Activated T-helper 17 cell treated with anti-CD3 and anti-CD28 coated beads, Interleukin-2, amount 50 U/mL, for 72 hours (primary cell): Measurements from ENCODE around the gene AGAP1. TPM values are rescaled to one million over a fixed set of nuclear protein-coding genes. Genes with fewer than 3 reads are reported as not detected.

Source experiments
- ATAC-seq: fragments of 150-1000 bp; cut with Tn5 transposase; replicated peaks from 2 replicates; pipeline ENCODE4 v1.10.0; 2021; ENCODE audit warnings: mild to moderate bottlenecking, moderate library complexity
- H3K27ac Mint-ChIP-seq: one replicate; pipeline ENCODE4 v1.8.0; 2022; ENCODE audit warnings: mixed read lengths
- H3K27me3 Mint-ChIP-seq: one replicate; pipeline ENCODE4 v1.8.0; 2022; ENCODE audit warnings: mixed read lengths
- H3K36me3 Mint-ChIP-seq: one replicate; pipeline ENCODE4 v1.8.0; 2022; ENCODE audit warnings: low read depth, mild to moderate bottlenecking, mixed read lengths
- H3K4me1 Mint-ChIP-seq: one replicate; pipeline ENCODE4 v1.8.0; 2022; ENCODE audit warnings: mixed read lengths
- H3K4me3 Mint-ChIP-seq: one replicate; pipeline ENCODE4 v1.8.0; 2022; ENCODE audit warnings: mild to moderate bottlenecking, mixed read lengths
- H3K9me3 Mint-ChIP-seq: one replicate; pipeline ENCODE4 v1.8.0; 2022; ENCODE audit warnings: mixed read lengths
- total RNA-seq, 2 donors: library from RNA; stranded (reverse); gene quantifications; one replicate each; pipeline ENCODE4 v1.2.3, GENCODE V29; 2022

Gene AGAP1
- total RNA-seq, 2 donors from 2014 or later: 2.2 to 5.3 TPM

- no peak overlapping the region for H3K27ac Mint-ChIP-seq
- H3K4me3 Mint-ChIP-seq: no peak overlapping the region
- H3K36me3 Mint-ChIP-seq: no peaks in the 10 kb centered on the region
- no peaks in the 10 kb centered on the region for H3K4me1 Mint-ChIP-seq
- ATAC-seq: no peak
- H3K9me3 Mint-ChIP-seq: no peaks in the 10 kb centered on the region
- peaks cover 9% of the 10 kb centered on the region for H3K27me3 Mint-ChIP-seq
These were observed 111.6 kb downstream of the AGAP1 start for GRCh38 chr2:235605312-235606003.

- no peaks in the 10 kb centered on the region for H3K36me3 Mint-ChIP-seq
- H3K27me3 Mint-ChIP-seq: peaks cover 9% of the 10 kb centered on the region
- H3K4me1 Mint-ChIP-seq: no peaks in the 10 kb centered on the region
- H3K9me3 Mint-ChIP-seq: no peaks in the 10 kb centered on the region
- no peak overlapping the region for H3K27ac Mint-ChIP-seq
- ATAC-seq: no peak
- H3K4me3 Mint-ChIP-seq: no peak overlapping the region
These were observed 112.3 kb downstream of the AGAP1 start for GRCh38 chr2:235606004-235606715.

- Mint-ChIP-seq H3K4me3 (no peak overlapping the region), H3K36me3 (no peaks in the 10 kb centered on the region), H3K27me3 (peaks cover 5% of the 10 kb centered on the region), H3K4me1 (no peaks in the 10 kb centered on the region), H3K27ac (no peak overlapping the region), H3K9me3 (no peaks in the 10 kb centered on the region)
- ATAC-seq: no peak
These were observed 113.8 kb downstream of the AGAP1 start for GRCh38 chr2:235607546-235608199.

- no peak for ATAC-seq
- H3K36me3 Mint-ChIP-seq: no peaks in the 10 kb centered on the region
These were observed 114.5 kb downstream of the AGAP1 start for GRCh38 chr2:235608200-235608887.

GRCh38 chr2:235609321-235609720, 115.5 kb downstream of the AGAP1 start:
- no peaks in the 10 kb centered on the region for H3K36me3 Mint-ChIP-seq
- H3K27me3 Mint-ChIP-seq: peaks cover 9% of the 10 kb centered on the region
- no peaks in the 10 kb centered on the region for H3K4me1 Mint-ChIP-seq
- no peak overlapping the region for H3K27ac Mint-ChIP-seq
- H3K4me3 Mint-ChIP-seq: no peak overlapping the region
- no peaks in the 10 kb centered on the region for H3K9me3 Mint-ChIP-seq
- ATAC-seq: no peak

More at GRCh38 chr2:235608200-235608887, 114.5 kb downstream of the AGAP1 start:
- H3K4me3 Mint-ChIP-seq: no peak overlapping the region
- H3K4me1 Mint-ChIP-seq: no peaks in the 10 kb centered on the region
- H3K9me3 Mint-ChIP-seq: no peaks in the 10 kb centered on the region
- peaks cover 5% of the 10 kb centered on the region for H3K27me3 Mint-ChIP-seq
- H3K27ac Mint-ChIP-seq: no peak overlapping the region

- Mint-ChIP-seq H3K4me3 (no peak overlapping the region), H3K4me1 (no peaks in the 10 kb centered on the region), H3K27ac (no peak overlapping the region), H3K9me3 (no peaks in the 10 kb centered on the region), H3K27me3 (peaks cover 9% of the 10 kb centered on the region), H3K36me3 (no peaks in the 10 kb centered on the region)
- no peak for ATAC-seq
These were observed 115.9 kb downstream of the AGAP1 start for GRCh38 chr2:235609746-235610145.

- no peak overlapping the region for H3K4me3 Mint-ChIP-seq
- no peak for ATAC-seq
- H3K9me3 Mint-ChIP-seq: no peaks in the 10 kb centered on the region
- no peak overlapping the region for H3K27ac Mint-ChIP-seq
- no peaks in the 10 kb centered on the region for H3K4me1 Mint-ChIP-seq
- H3K36me3 Mint-ChIP-seq: no peaks in the 10 kb centered on the region
- H3K27me3 Mint-ChIP-seq: peaks cover 9% of the 10 kb centered on the region
These were observed 116.9 kb downstream of the AGAP1 start for GRCh38 chr2:235610696-235611257.

GRCh38 chr2:235611349-235611748, 117.5 kb downstream of the AGAP1 start:
- ATAC-seq: no peak

GRCh38 chr2:235611756-235612155, 117.9 kb downstream of the AGAP1 start:
- H3K4me1 Mint-ChIP-seq: no peaks in the 10 kb centered on the region
- no peaks in the 10 kb centered on the region for H3K36me3 Mint-ChIP-seq
- H3K4me3 Mint-ChIP-seq: no peak overlapping the region
- no peaks in the 10 kb centered on the region for H3K9me3 Mint-ChIP-seq
- ATAC-seq: no peak
- H3K27me3 Mint-ChIP-seq: peaks cover 9% of the 10 kb centered on the region
- H3K27ac Mint-ChIP-seq: no peak overlapping the region

More at GRCh38 chr2:235611349-235611748, 117.5 kb downstream of the AGAP1 start:
- Mint-ChIP-seq H3K27ac (no peak overlapping the region), H3K9me3 (no peaks in the 10 kb centered on the region), H3K36me3 (no peaks in the 10 kb centered on the region), H3K4me3 (no peak overlapping the region), H3K27me3 (peaks cover 9% of the 10 kb centered on the region), H3K4me1 (no peaks in the 10 kb centered on the region)

- no peaks in the 10 kb centered on the region for H3K9me3 Mint-ChIP-seq
- no peak overlapping the region for H3K4me3 Mint-ChIP-seq
- no peaks in the 10 kb centered on the region for H3K36me3 Mint-ChIP-seq
- ATAC-seq: no peak
- H3K27ac Mint-ChIP-seq: no peak overlapping the region
- no peaks in the 10 kb centered on the region for H3K4me1 Mint-ChIP-seq
- H3K27me3 Mint-ChIP-seq: peaks cover 9% of the 10 kb centered on the region
These were observed 118.5 kb downstream of the AGAP1 start for GRCh38 chr2:235612181-235612950.

- Mint-ChIP-seq H3K27ac (no peak overlapping the region), H3K9me3 (no peaks in the 10 kb centered on the region), H3K4me3 (no peak overlapping the region), H3K36me3 (no peaks in the 10 kb centered on the region), H3K27me3 (peaks cover 9% of the 10 kb centered on the region), H3K4me1 (no peaks in the 10 kb centered on the region)
- no peak for ATAC-seq
These were observed 119.8 kb downstream of the AGAP1 start for GRCh38 chr2:235613649-235614048.

GRCh38 chr2:235614176-235614860, 120.5 kb downstream of the AGAP1 start:
- ATAC-seq: no peak
- no peak overlapping the region for H3K4me3 Mint-ChIP-seq
- H3K36me3 Mint-ChIP-seq: no peaks in the 10 kb centered on the region
- H3K9me3 Mint-ChIP-seq: no peaks in the 10 kb centered on the region
- H3K27me3 Mint-ChIP-seq: peaks cover 9% of the 10 kb centered on the region
- H3K27ac Mint-ChIP-seq: no peak overlapping the region
- H3K4me1 Mint-ChIP-seq: no peaks in the 10 kb centered on the region
